ENCODE measurements around the gene ADAMTSL3. TPM values are rescaled to one million over a fixed set of nuclear protein-coding genes. Genes with fewer than 3 reads are reported as not detected.

The ADAMTSL3 gene
- total and polyA plus RNA-seq, 2 donors (not counting 1 experiment from before 2014, with no cell fraction given), result 0.01 TPM; not detected in 1

GRCh38 chr15:84016371-84016770 is 362.4 kb downstream of the ADAMTSL3 start:
- peaks cover 0 to 3% (median 0%) of the 10 kb centered on the region in 3 donors for H3K9me3 ChIP-seq (ENCODE audit: control extremely low read depth in 1 of 3, control insufficient read depth in 2 of 3, insufficient read depth in 1 of 3, low read length in 2 of 3)
- ChIA-PET CTCF (no interaction called here), POLR2A (no interaction called here)
- Mint-ChIP-seq H3K9me3 (ENCODE audit: insufficient read depth) (peaks cover 3% of the 10 kb centered on the region), H3K27me3 (no peaks in the 10 kb centered on the region), H3K27ac (no peak overlapping the region), H3K4me3 (no peak overlapping the region), H3K4me1 (no peaks in the 10 kb centered on the region)
- ATAC-seq (ENCODE audit: low read depth) (no peak), DNase-seq (no peak)
- H3K36me3 ChIP-seq (replicated peaks in 1 of 2; ENCODE audit: control extremely low read depth in 1 of 2, control insufficient read depth in 1 of 2, extremely low read depth in 1 of 2, insufficient read depth in 2 of 2, low read length in 1 of 2), result no peaks in the 10 kb centered on the region
- no peak overlapping the region for H3K4me3 ChIP-seq (ENCODE audit: control extremely low read depth in 1 of 5, extremely low read depth in 1 of 5, insufficient read depth in 1 of 5, low read depth in 2 of 5, low read length in 4 of 5)
- H3K4me1 ChIP-seq (ENCODE audit: control insufficient read depth in 2 of 2, insufficient read depth in 2 of 2, low read length in 2 of 2), result no peaks in the 10 kb centered on the region
- no peaks in the 10 kb centered on the region for H3K79me2 ChIP-seq (ENCODE audit: control insufficient read depth, insufficient read depth, low read length)
- TF ChIP-seq EZH2 (IDR thresholded peaks at IDR 0.05; ENCODE audit: borderline replicate concordance, insufficient read depth, low read depth, low read length, poor library complexity, severe bottlenecking) (no peak), CTCF (IDR thresholded peaks at IDR 0.05) (no peak)
- H3K27ac ChIP-seq (ENCODE audit: low read length in 2 of 2), result no peak overlapping the region
- H3K4me2 ChIP-seq (replicated peaks; ENCODE audit: low read depth, low read length, poor library complexity, severe bottlenecking), result no peak overlapping the region
- H3K9ac ChIP-seq (ENCODE audit: low read length), result no peak overlapping the region
- no peak overlapping the region for H2AFZ ChIP-seq (ENCODE audit: insufficient read depth, low read depth, low read length, poor library complexity, severe bottlenecking)
- intact Hi-C loops (cut with micrococcal nuclease), result no loop called here
- no peaks in the 10 kb centered on the region for H3K27me3 ChIP-seq (replicated peaks in 1 of 4; ENCODE audit: control extremely low read depth in 1 of 4, control insufficient read depth in 3 of 4, insufficient read depth in 4 of 4, low read length in 3 of 4)
- WGBS (ENCODE audit: insufficient coverage), result no CpG with 5 or more reads among the region's 3 CpGs
- H4K20me1 ChIP-seq (ENCODE audit: control insufficient read depth, insufficient read depth, low read length, poor library complexity, severe bottlenecking), result no peaks in the 10 kb centered on the region

- Histone ChIP-seq H3K4me3 (ENCODE audit: control extremely low read depth in 1 of 5, extremely low read depth in 1 of 5, insufficient read depth in 1 of 5, low read depth in 2 of 5, low read length in 4 of 5) (no peak overlapping the region), H4K20me1 (ENCODE audit: control insufficient read depth, insufficient read depth, low read length, poor library complexity, severe bottlenecking) (no peaks in the 10 kb centered on the region), H3K4me1 (ENCODE audit: control insufficient read depth in 2 of 2, insufficient read depth in 2 of 2, low read length in 2 of 2) (no peaks in the 10 kb centered on the region), H3K36me3 (replicated peaks in 1 of 2; ENCODE audit: control extremely low read depth in 1 of 2, control insufficient read depth in 1 of 2, extremely low read depth in 1 of 2, insufficient read depth in 2 of 2, low read length in 1 of 2) (no peaks in the 10 kb centered on the region), H2AFZ (ENCODE audit: insufficient read depth, low read depth, low read length, poor library complexity, severe bottlenecking) (no peak overlapping the region), H3K79me2 (ENCODE audit: control insufficient read depth, insufficient read depth, low read length) (no peaks in the 10 kb centered on the region), H3K27me3 (replicated peaks in 1 of 4; ENCODE audit: control extremely low read depth in 1 of 4, control insufficient read depth in 3 of 4, insufficient read depth in 4 of 4, low read length in 3 of 4) (no peaks in the 10 kb centered on the region), H3K4me2 (replicated peaks; ENCODE audit: low read depth, low read length, poor library complexity, severe bottlenecking) (no peak overlapping the region), H3K9ac (ENCODE audit: low read length) (no peak overlapping the region), H3K27ac (ENCODE audit: low read length in 2 of 2) (no peak overlapping the region), H3K9me3 (ENCODE audit: control extremely low read depth in 1 of 3, control insufficient read depth in 2 of 3, insufficient read depth in 1 of 3, low read length in 2 of 3) (peaks cover 0 to 5% (median 2%) of the 10 kb centered on the region in 3 donors)
- ATAC-seq (ENCODE audit: low read depth) (no peak), DNase-seq (no peak)
- POLR2A ChIA-PET, result no interaction called here
- no peak overlapping the region for H3K27ac Mint-ChIP-seq
- H3K9me3 Mint-ChIP-seq (ENCODE audit: insufficient read depth), result no peaks in the 10 kb centered on the region
- H3K27me3 Mint-ChIP-seq, result no peaks in the 10 kb centered on the region
- intact Hi-C loops (cut with micrococcal nuclease), result no loop called here
- CTCF ChIA-PET, result interaction anchor here (1.2 kb wide), 1 partner anchor 10 kb away, joined by 3 read pairs; no protein-coding TSS in a partner anchor
- TF ChIP-seq EZH2 (IDR thresholded peaks at IDR 0.05; ENCODE audit: borderline replicate concordance, insufficient read depth, low read depth, low read length, poor library complexity, severe bottlenecking) (no peak), CTCF (IDR thresholded peaks at IDR 0.05) (no peak)
- H3K4me1 Mint-ChIP-seq, result no peaks in the 10 kb centered on the region
- 89% methylated on average over 1 of the region's 1 CpG for WGBS (ENCODE audit: insufficient coverage)
- H3K4me3 Mint-ChIP-seq, result no peak overlapping the region
Measured at GRCh38 chr15:84022516-84022915, 368.6 kb downstream of the ADAMTSL3 start.
